NB4 (cell line): ENCODE results near the gene HTR5A.

Experiments used
- DNase-seq: peaks from one replicate; pipeline ENCODE4 v3.0.0; 2010; ENCODE audit warnings: low read depth
- H3K4me3 ChIP-seq: one replicate; pipeline ENCODE4 v1.5.1; 2011; ENCODE audit warnings: mild to moderate bottlenecking, low read depth, low read length, moderate library complexity
- CTCF ChIP-seq: IDR thresholded peaks from one replicate; pipeline ENCODE4 v1.5.1; 2012; ENCODE audit warnings: low read depth, low read length
- MAX ChIP-seq: IDR thresholded peaks from 2 replicates; pipeline ENCODE4 v1.6.1; 2011; ENCODE audit warnings: low read depth, low read length
- MYC ChIP-seq: IDR thresholded peaks from 2 replicates; pipeline ENCODE4 v1.6.1; 2011; ENCODE audit warnings: low read depth, low read length
- POLR2A ChIP-seq: IDR thresholded peaks from 2 replicates; pipeline ENCODE4 v1.6.1; 2011; ENCODE audit warnings: mild to moderate bottlenecking; ENCODE audit not compliant: insufficient read length; ENCODE audit errors: extremely low read depth

HTR5A gene

GRCh38 chr7:155071121-155071651 is 1.1 kb downstream of the HTR5A start:
- H3K4me3 ChIP-seq, result no peak overlapping the region
- TF ChIP-seq POLR2A (no peak), MAX (no peak), CTCF (no peak), MYC (no peak)

GRCh38 chr7:155071916-155072571 is 1.9 kb downstream of the HTR5A start:
- no peak for TF ChIP-seq MAX
- TF ChIP-seq CTCF, result no peak
- TF ChIP-seq POLR2A, result no peak
- TF ChIP-seq MYC, result no peak
- DNase-seq, result no peak
- H3K4me3 ChIP-seq, result no peak overlapping the region

More at GRCh38 chr7:155071121-155071651, 1.1 kb downstream of the HTR5A start:
- no peak for DNase-seq

- TF ChIP-seq MYC (no peak), CTCF (no peak), MAX (no peak), POLR2A (no peak)
- no peak for DNase-seq
- H3K4me3 ChIP-seq, result no peak overlapping the region
Measured at GRCh38 chr7:155073922-155074321, 3.8 kb downstream of the HTR5A start.

- DNase-seq, result no peak
- TF ChIP-seq MYC, result no peak
- TF ChIP-seq CTCF, result no peak
- TF ChIP-seq MAX, result no peak
- no peak for TF ChIP-seq POLR2A
- no peak overlapping the region for H3K4me3 ChIP-seq
Measured at GRCh38 chr7:155084021-155084420, 13.9 kb downstream of the HTR5A start.

- DNase-seq, result no peak
- H3K4me3 ChIP-seq, result no peak overlapping the region
- TF ChIP-seq CTCF, result no peak
Measured at GRCh38 chr7:155084969-155085368, 14.8 kb downstream of the HTR5A start.
